Vagina (tissue), 2 donors: ENCODE results near the gene NDUFS2. TPM values are rescaled to one million over a fixed set of nuclear protein-coding genes. Genes with fewer than 3 reads are reported as not detected.

Source experiments
- DNase-seq, 2 donors: peaks; one replicate each; pipeline ENCODE4 v3.0.0-alpha.2; 2017; ENCODE audit errors: extremely low spot score in 2 of 2
- H3K27ac ChIP-seq: fragments of 200-600 bp; sonication (generic); one replicate; pipeline ENCODE4 v1.5.1; 2019
- H3K27me3 ChIP-seq: fragments of 200-600 bp; sonication (generic); one replicate; pipeline ENCODE4 v1.5.1; 2019
- H3K36me3 ChIP-seq, 2 donors: fragments of 200-600 bp; sonication (generic); one replicate each; pipeline ENCODE4 v1.5.1; 2017 to 2019
- H3K4me1 ChIP-seq: fragments of 200-600 bp; sonication (generic); one replicate; pipeline ENCODE4 v1.5.1; 2019
- H3K4me3 ChIP-seq, 2 donors: fragments of 200-600 bp; sonication (generic); 1 replicate in 1 of 2; 2 replicates in 1 of 2; pipeline ENCODE4 v1.5.1; 2016 to 2019
- H3K9me3 ChIP-seq: fragments of 200-600 bp; sonication (generic); one replicate; pipeline ENCODE4 v1.5.1; 2019
- POLR2A ChIP-seq, 2 donors: fragments of 450-650 bp; IDR thresholded peaks; one replicate each; pipeline ENCODE4 v1.6.1; 2017; ENCODE audit warnings: antibody characterized with exemption in 2 of 2, mild to moderate bottlenecking in 2 of 2, moderate library complexity in 2 of 2
- POLR2AphosphoS5 ChIP-seq, 2 donors: sonication (generic); formaldehyde crosslinking; IDR thresholded peaks; one replicate each; pipeline ENCODE4 v1.9.0; 2017; ENCODE audit warnings: antibody characterized with exemption in 2 of 2, mild to moderate bottlenecking in 2 of 2, low read depth in 1 of 2; ENCODE audit not compliant: insufficient read depth in 1 of 2
- intact Hi-C: fragments of 100-400 bp; cut with DNase I; formaldehyde crosslinking; loops from one replicate; pipeline ENCODE4 v1.15.1; 2023
- total RNA-seq: library from RNA; depleted of rRNA; stranded (reverse); fragments of >200 nt; gene quantifications from one replicate; pipeline ENCODE4 v1.2.3, GENCODE V29; 2016
- TF ChIP-seq, protein P1 (sequence below), 3 experiments: fragments of 450-650 bp in 2 of 3; fragments of 200-600 bp in 1 of 3; sonication (generic) in 1 of 3; IDR thresholded peaks; one replicate each; pipeline ENCODE4 v1.5.1; 2017 to 2019; ENCODE audit warnings: antibody characterized with exemption in 3 of 3, mild to moderate bottlenecking in 2 of 3, moderate library complexity in 2 of 3

The NDUFS2 gene
- total RNA-seq, 1 donor from 2014 or later, result 104 TPM

DNA sequence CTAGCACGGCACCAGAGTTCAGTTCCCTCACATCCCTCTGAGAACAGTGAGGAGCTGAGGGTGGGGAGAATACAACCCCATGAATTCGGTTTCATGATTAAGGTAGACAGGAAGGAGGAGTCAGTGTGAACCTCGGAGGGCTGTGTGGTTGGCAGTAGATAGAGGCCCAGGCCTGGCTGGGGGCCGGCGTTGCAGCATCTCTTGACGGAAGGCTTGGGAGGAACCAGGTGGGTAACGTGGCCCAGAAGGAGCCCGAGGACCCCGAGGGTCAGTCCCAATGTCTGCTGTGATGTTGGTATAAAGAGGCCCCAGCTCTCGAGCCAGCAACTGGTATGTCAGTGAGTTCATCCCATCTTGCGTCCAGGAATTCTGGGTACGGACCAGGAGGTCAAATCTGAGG lies 30.5 kb upstream of the NDUFS2 start:
- no peaks in the 10 kb centered on the region for H3K9me3 ChIP-seq
- TF ChIP-seq POLR2AphosphoS5 (IDR thresholded peaks at IDR 0.05; ENCODE audit: insufficient read depth in 1 of 2, low read depth in 1 of 2) (no peak), POLR2A (IDR thresholded peaks at IDR 0.05) (no peak)
- peaks cover 0 to 44% of the 10 kb centered on the region in 2 donors for H3K36me3 ChIP-seq
- H3K4me3 ChIP-seq, result no peak overlapping the region
- H3K27ac ChIP-seq, result no peak overlapping the region
- no peaks in the 10 kb centered on the region for H3K27me3 ChIP-seq
- no peak for DNase-seq
- intact Hi-C loops, result no loop called here
- H3K4me1 ChIP-seq, result peaks cover 40% of the 10 kb centered on the region

GRCh38 chr1:161172349-161172748 lies 29.8 kb upstream of the NDUFS2 start:
- intact Hi-C loops, result no loop called here
- no peak for DNase-seq
- Histone ChIP-seq H3K36me3 (peaks cover 0 to 44% of the 10 kb centered on the region in 2 donors), H3K27ac (no peak overlapping the region), H3K9me3 (no peaks in the 10 kb centered on the region), H3K4me3 (no peak overlapping the region), H3K4me1 (peaks cover 36% of the 10 kb centered on the region), H3K27me3 (no peaks in the 10 kb centered on the region)
- TF ChIP-seq POLR2A (IDR thresholded peaks at IDR 0.05) (no peak), POLR2AphosphoS5 (IDR thresholded peaks at IDR 0.05; ENCODE audit: insufficient read depth in 1 of 2, low read depth in 1 of 2) (no peak)
- TF ChIP-seq, protein P1, sequence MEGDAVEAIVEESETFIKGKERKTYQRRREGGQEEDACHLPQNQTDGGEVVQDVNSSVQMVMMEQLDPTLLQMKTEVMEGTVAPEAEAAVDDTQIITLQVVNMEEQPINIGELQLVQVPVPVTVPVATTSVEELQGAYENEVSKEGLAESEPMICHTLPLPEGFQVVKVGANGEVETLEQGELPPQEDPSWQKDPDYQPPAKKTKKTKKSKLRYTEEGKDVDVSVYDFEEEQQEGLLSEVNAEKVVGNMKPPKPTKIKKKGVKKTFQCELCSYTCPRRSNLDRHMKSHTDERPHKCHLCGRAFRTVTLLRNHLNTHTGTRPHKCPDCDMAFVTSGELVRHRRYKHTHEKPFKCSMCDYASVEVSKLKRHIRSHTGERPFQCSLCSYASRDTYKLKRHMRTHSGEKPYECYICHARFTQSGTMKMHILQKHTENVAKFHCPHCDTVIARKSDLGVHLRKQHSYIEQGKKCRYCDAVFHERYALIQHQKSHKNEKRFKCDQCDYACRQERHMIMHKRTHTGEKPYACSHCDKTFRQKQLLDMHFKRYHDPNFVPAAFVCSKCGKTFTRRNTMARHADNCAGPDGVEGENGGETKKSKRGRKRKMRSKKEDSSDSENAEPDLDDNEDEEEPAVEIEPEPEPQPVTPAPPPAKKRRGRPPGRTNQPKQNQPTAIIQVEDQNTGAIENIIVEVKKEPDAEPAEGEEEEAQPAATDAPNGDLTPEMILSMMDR (IDR thresholded peaks at IDR 0.05), result no peak

DNA sequence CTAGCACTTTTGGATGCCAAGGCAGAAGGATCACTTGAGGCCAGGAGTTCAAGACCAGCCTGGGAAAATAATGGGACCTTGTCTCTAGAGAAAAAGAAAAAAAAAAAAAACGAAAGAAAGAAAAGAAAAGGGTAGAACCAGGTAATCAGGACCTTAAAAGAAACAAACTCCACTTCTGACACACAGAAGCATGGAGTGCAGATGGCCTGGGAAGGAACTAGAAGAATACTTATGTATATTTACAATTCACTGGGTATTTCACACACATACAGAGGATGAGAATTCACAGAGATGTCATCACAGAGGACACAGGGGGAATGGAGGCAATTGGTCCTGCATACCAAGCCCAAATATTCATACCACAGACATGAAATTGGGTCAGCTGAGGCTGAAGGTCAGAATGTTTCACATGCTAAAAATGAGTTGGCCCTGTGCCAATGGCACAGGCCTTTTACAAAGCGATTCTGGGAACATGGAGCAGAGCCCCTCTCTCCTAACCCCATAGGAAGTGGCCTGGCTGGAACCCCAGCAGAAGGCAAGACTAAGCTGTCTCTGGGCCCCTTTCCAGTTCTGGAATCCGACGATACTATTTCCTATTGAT lies 29.3 kb upstream of the NDUFS2 start:
- no peak overlapping the region for H3K27ac ChIP-seq
- peaks cover 34% of the 10 kb centered on the region for H3K4me1 ChIP-seq

GRCh38 chr1:161173711-161174110 lies 28.5 kb upstream of the NDUFS2 start:
- Histone ChIP-seq H3K27me3 (no peaks in the 10 kb centered on the region), H3K4me3 (no peak overlapping the region), H3K36me3 (peaks cover 0 to 44% of the 10 kb centered on the region in 2 donors), H3K4me1 (peaks cover 36% of the 10 kb centered on the region), H3K27ac (no peak overlapping the region), H3K9me3 (no peaks in the 10 kb centered on the region)
- no peak for DNase-seq
- TF ChIP-seq, protein P1 (IDR thresholded peaks at IDR 0.05), result no peak
- TF ChIP-seq POLR2AphosphoS5 (IDR thresholded peaks at IDR 0.05; ENCODE audit: insufficient read depth in 1 of 2, low read depth in 1 of 2) (no peak), POLR2A (IDR thresholded peaks at IDR 0.05) (no peak)
- intact Hi-C loops, result no loop called here

More for the DNA sequence above, 29.3 kb upstream of the NDUFS2 start:
- Histone ChIP-seq H3K27me3 (no peaks in the 10 kb centered on the region), H3K36me3 (peaks cover 0 to 44% of the 10 kb centered on the region in 2 donors), H3K4me3 (no peak overlapping the region), H3K9me3 (no peaks in the 10 kb centered on the region)
- no peak for DNase-seq
- TF ChIP-seq POLR2A (IDR thresholded peaks at IDR 0.05) (no peak), POLR2AphosphoS5 (IDR thresholded peaks at IDR 0.05; ENCODE audit: insufficient read depth in 1 of 2, low read depth in 1 of 2) (no peak)
- intact Hi-C loops, result no loop called here

GRCh38 chr1:161174911-161175310 lies 27.3 kb upstream of the NDUFS2 start:
- intact Hi-C loops, result no loop called here
- Histone ChIP-seq H3K27ac (no peak overlapping the region), H3K27me3 (no peaks in the 10 kb centered on the region), H3K4me1 (peaks cover 36% of the 10 kb centered on the region), H3K9me3 (no peaks in the 10 kb centered on the region), H3K36me3 (peaks cover 0 to 43% of the 10 kb centered on the region in 2 donors), H3K4me3 (no peak overlapping the region)
- DNase-seq, result no peak
- no peak for TF ChIP-seq POLR2A (IDR thresholded peaks at IDR 0.05)
- TF ChIP-seq, protein P1 (IDR thresholded peaks at IDR 0.05), result no peak
- TF ChIP-seq POLR2AphosphoS5 (IDR thresholded peaks at IDR 0.05; ENCODE audit: insufficient read depth in 1 of 2, low read depth in 1 of 2), result no peak

GRCh38 chr1:161175771-161176453 lies 26.3 kb upstream of the NDUFS2 start:
- H3K27ac ChIP-seq, result peak overlapping the region; percentile 92
- DNase-seq, result no peak
- peaks cover 36% of the 10 kb centered on the region for H3K4me1 ChIP-seq
- no peaks in the 10 kb centered on the region for H3K9me3 ChIP-seq
- intact Hi-C loops, result no loop called here
- H3K4me3 ChIP-seq, result peak overlapping the region; percentile 73 to 88
- TF ChIP-seq POLR2AphosphoS5 (IDR thresholded peaks at IDR 0.05; ENCODE audit: insufficient read depth in 1 of 2, low read depth in 1 of 2), result no peak
- TF ChIP-seq, protein P1 (IDR thresholded peaks at IDR 0.05), result no peak
- no peak for TF ChIP-seq POLR2A (IDR thresholded peaks at IDR 0.05)
- H3K36me3 ChIP-seq, result peaks cover 0 to 33% of the 10 kb centered on the region in 2 donors
- H3K27me3 ChIP-seq, result no peaks in the 10 kb centered on the region
